SHP77 (cell line): ENCODE data around the gene ELL.

Experiments used
- DNase-seq, 2 experiments: peaks; one replicate each; lab custom pipeline; 2025; lab: John Stamatoyannopoulos, UW

Gene ELL

GRCh38 chr19:18488838-18489626 lies 32.8 kb downstream of the ELL start:
- DNase-seq = peak; percentile 92 to 95

- peak in 1 of 2 experiments; percentile 59 for DNase-seq
Measured at GRCh38 chr19:18488403-18488723, 33.5 kb downstream of the ELL start.

GRCh38 chr19:18487576-18488402 lies 34.1 kb downstream of the ELL start:
- no peak for DNase-seq

- DNase-seq = no peak
Measured at GRCh38 chr19:18486746-18487145, 35.1 kb downstream of the ELL start.

GRCh38 chr19:18484992-18485391 lies 36.9 kb downstream of the ELL start:
- no peak for DNase-seq

GRCh38 chr19:18483119-18483890 lies 38.6 kb downstream of the ELL start:
- DNase-seq = peak; percentile 79 to 89

- DNase-seq = no peak
Measured at GRCh38 chr19:18481505-18482222, 40.2 kb downstream of the ELL start.

GRCh38 chr19:18480006-18480691 lies 41.7 kb downstream of the ELL start:
- peak; percentile 37 to 81 for DNase-seq

- DNase-seq = peak; percentile 77 to 90
Measured at GRCh38 chr19:18478545-18479311, 43.1 kb downstream of the ELL start.

GRCh38 chr19:18477974-18478373 lies 43.9 kb downstream of the ELL start:
- DNase-seq = no peak

GRCh38 chr19:18477042-18477779 lies 44.7 kb downstream of the ELL start:
- no peak for DNase-seq

GRCh38 chr19:18476507-18477041 lies 45.3 kb downstream of the ELL start:
- DNase-seq = no peak

GRCh38 chr19:18475762-18476331 lies 46.0 kb downstream of the ELL start:
- peak; percentile 84 to 86 for DNase-seq

- no peak for DNase-seq
Measured at GRCh38 chr19:18475004-18475453, 46.8 kb downstream of the ELL start.

- no peak for DNase-seq
Measured at GRCh38 chr19:18474366-18474887, 47.4 kb downstream of the ELL start.

GRCh38 chr19:18473706-18474087 lies 48.2 kb downstream of the ELL start:
- peak in 1 of 2 experiments; percentile 68 for DNase-seq

GRCh38 chr19:18473003-18473705 lies 48.7 kb downstream of the ELL start:
- DNase-seq = no peak

- no peak for DNase-seq
Measured at GRCh38 chr19:18470787-18471186, 51.1 kb downstream of the ELL start.
